Epithelial cell of proximal tubule (primary cell): ENCODE results near the gene RNF144A. TPM values are rescaled to one million over a fixed set of nuclear protein-coding genes. Genes with fewer than 3 reads are reported as not detected.

ENCODE experiments used
- DNase-seq: peaks from one replicate; pipeline ENCODE4 v3.0.0-alpha.2; 2011; ENCODE audit warnings: low read depth
- H3K4me3 ChIP-seq: 2 replicates; pipeline ENCODE4 v1.5.1; 2011; ENCODE audit warnings: low read depth, mild to moderate bottlenecking, low read length
- total RNA-seq: library from RNA; depleted of rRNA; stranded (reverse); fragments of >200 nt; gene quantifications from 2 replicates; pipeline ENCODE4 v1.2.3, GENCODE V29; 2015
- TF ChIP-seq, protein P1 (sequence below): conservative IDR thresholded peaks from 2 replicates; pipeline ENCODE4 v1.5.1; 2012; ENCODE audit warnings: low read depth, mild to moderate bottlenecking, low read length

RNF144A gene
- total RNA-seq, 1 donor from 2014 or later = 17.4 TPM

DNA sequence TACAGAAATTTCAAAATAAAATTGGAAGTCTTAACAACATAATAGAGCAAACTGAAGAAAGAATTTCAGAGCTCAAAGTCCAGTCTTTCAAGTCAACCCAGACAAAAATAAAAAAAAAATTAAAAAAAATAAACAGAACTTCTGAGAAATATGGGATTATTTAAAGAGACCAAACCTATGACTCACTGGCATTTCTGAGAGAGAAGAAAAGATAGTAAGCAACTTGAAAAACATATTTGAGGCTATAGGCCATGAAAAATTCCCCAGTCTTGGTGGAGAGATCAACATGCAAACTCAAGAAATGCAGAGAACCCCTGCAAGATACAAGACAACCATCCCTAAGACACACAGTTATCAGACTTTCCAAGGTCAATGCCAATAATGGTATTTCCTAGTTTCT lies 167.4 kb downstream of the RNF144A start:
- no peak for DNase-seq
- H3K4me3 ChIP-seq = no peak overlapping the region
- TF ChIP-seq, protein P1, sequence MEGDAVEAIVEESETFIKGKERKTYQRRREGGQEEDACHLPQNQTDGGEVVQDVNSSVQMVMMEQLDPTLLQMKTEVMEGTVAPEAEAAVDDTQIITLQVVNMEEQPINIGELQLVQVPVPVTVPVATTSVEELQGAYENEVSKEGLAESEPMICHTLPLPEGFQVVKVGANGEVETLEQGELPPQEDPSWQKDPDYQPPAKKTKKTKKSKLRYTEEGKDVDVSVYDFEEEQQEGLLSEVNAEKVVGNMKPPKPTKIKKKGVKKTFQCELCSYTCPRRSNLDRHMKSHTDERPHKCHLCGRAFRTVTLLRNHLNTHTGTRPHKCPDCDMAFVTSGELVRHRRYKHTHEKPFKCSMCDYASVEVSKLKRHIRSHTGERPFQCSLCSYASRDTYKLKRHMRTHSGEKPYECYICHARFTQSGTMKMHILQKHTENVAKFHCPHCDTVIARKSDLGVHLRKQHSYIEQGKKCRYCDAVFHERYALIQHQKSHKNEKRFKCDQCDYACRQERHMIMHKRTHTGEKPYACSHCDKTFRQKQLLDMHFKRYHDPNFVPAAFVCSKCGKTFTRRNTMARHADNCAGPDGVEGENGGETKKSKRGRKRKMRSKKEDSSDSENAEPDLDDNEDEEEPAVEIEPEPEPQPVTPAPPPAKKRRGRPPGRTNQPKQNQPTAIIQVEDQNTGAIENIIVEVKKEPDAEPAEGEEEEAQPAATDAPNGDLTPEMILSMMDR = no peak

DNA sequence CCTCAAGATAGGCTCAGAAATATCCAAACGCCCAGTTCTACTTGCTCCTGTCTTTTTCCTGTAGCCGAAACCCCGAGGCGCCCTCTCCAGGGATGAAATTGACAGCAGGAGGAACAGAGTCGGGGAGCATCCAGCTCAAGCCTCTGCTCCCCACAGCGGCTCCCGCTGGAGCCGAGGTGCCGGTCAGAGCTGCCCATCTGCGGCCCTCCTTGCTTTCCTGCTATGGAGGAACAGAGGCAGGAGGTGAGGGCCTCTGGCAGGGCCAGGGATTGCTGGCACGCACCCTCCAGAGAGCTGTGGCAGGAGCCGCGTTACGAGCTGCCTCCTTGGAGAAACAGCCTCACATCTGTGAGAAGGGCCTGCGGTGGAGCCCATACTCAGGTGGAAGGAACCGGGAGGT lies 172.1 kb downstream of the RNF144A start:
- no peak for DNase-seq
- no peak overlapping the region for H3K4me3 ChIP-seq

DNA sequence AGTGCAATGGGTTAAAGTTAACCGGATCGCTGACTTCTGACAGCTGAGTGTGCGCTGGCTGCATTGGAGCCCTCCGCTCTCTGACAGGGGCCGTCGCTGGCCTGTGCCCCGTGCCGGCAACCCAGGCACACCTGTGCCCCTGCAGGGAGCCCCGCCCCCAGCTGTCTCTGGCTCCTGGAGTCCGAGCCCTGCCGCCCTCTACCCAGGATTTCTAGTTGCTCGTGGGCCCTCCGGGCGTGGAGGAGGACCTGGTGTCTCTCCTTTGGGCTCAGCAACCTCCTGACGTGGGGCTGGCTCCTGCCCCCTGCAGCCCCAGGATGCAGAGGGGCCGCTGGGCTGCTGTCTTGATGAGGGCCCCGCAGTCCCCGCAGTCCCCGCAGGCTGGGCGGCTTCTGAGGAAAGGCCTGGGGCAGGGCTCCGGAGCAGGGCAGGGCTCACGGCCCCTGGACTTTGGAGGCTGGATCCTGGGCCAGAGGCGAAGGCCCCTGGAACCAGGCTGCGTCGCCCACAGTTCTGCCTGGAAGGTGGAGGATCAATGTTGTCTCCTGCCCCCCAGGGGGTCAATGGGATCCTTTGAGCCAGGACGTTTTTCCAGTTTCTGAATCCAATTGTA lies 172.8 kb downstream of the RNF144A start:
- no peak overlapping the region for H3K4me3 ChIP-seq
- DNase-seq = no peak
- TF ChIP-seq, protein P1 = no peak

More for the DNA sequence above, 172.1 kb downstream of the RNF144A start:
- TF ChIP-seq, protein P1 = no peak

DNA sequence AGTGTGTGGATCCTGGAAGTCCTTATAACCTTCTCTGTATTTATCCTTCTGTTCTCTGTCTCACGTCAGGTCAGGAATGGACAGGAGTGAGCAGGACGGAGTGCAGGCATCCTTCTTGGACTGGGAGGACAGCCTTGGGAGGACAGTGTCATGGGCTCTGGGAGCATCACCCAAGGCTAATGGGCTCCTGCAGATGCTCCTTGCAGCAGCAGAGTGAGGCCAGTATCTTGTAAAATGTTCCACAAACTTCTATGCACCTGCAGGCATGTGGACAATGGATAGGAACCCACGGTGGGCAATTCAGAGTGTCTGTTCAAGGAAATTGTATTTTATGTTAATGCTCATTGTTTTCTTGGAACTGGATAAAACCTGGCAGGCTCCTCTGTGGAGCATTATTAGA lies 176.2 kb downstream of the RNF144A start:
- no peak overlapping the region for H3K4me3 ChIP-seq
- no peak for DNase-seq
- TF ChIP-seq, protein P1 = no peak

Other genes starting within 250 kb of the RNF144A start
- gene CMPK2, start 51.5 kb upstream of the RNF144A start, total RNA-seq = 4.3 and 4.6 TPM in 2 replicates
- under 0.01 and 0.65 TPM in 2 replicates for gene RSAD2, start 39.6 kb upstream of the RNF144A start, total RNA-seq